Measurements from ENCODE around the gene CEP70. TPM values are rescaled to one million over a fixed set of nuclear protein-coding genes. Genes with fewer than 3 reads are reported as not detected.
"Not testable (repeated sequence)": the region's sequence is repeated elsewhere in the genome, so short reads cannot be mapped to it uniquely, and the experiment has no call there.

Gene CEP70
- total RNA-seq, 1 experiment from 2014 or later = 7.0 TPM

- not testable (repeated sequence) for DNase-seq, H3K27me3 ChIP-seq
These were observed 43.1 kb downstream of the CEP70 start for GRCh38 chr3:138550958-138551357.

GRCh38 chr3:138549179-138549977 is 44.7 kb downstream of the CEP70 start:
- DNase-seq = no peak
- Histone ChIP-seq H3K27me3 (no peaks in the 10 kb centered on the region), H3K4me3 (no peak overlapping the region), H3K36me3 (no peaks in the 10 kb centered on the region), H3K9me3 (peaks cover 16% of the 10 kb centered on the region)

More at GRCh38 chr3:138550958-138551357, 43.1 kb downstream of the CEP70 start:
- H3K36me3 ChIP-seq, H3K4me3 ChIP-seq: not testable (repeated sequence)
- H3K9me3 ChIP-seq = peaks cover 13% of the 10 kb centered on the region

GRCh38 chr3:138547342-138547975 is 46.6 kb downstream of the CEP70 start:
- Histone ChIP-seq H3K27me3 (no peaks in the 10 kb centered on the region), H3K9me3 (peaks cover 19% of the 10 kb centered on the region), H3K4me3 (no peak overlapping the region), H3K36me3 (no peaks in the 10 kb centered on the region)
- DNase-seq = no peak

GRCh38 chr3:138544546-138544945 is 49.5 kb downstream of the CEP70 start:
- no peak for DNase-seq

GRCh38 chr3:138542977-138543376 is 51.1 kb downstream of the CEP70 start:
- Histone ChIP-seq H3K36me3 (no peaks in the 10 kb centered on the region), H3K27me3 (no peaks in the 10 kb centered on the region), H3K9me3 (peaks cover 14% of the 10 kb centered on the region), H3K4me3 (no peak overlapping the region)
- DNase-seq = no peak

More at GRCh38 chr3:138544546-138544945, 49.5 kb downstream of the CEP70 start:
- H3K27me3 ChIP-seq = no peaks in the 10 kb centered on the region
- peaks cover 19% of the 10 kb centered on the region for H3K9me3 ChIP-seq
- H3K36me3 ChIP-seq = no peaks in the 10 kb centered on the region
- no peak overlapping the region for H3K4me3 ChIP-seq

- Histone ChIP-seq H3K27me3 (no peaks in the 10 kb centered on the region), H3K4me3 (no peak overlapping the region), H3K36me3 (no peaks in the 10 kb centered on the region), H3K9me3 (peaks cover 7% of the 10 kb centered on the region)
- no peak for DNase-seq
These were observed 54.7 kb downstream of the CEP70 start for GRCh38 chr3:138539352-138539751.

- DNase-seq, H3K4me3 ChIP-seq, H3K9me3 ChIP-seq, H3K27me3 ChIP-seq, H3K36me3 ChIP-seq: not testable (repeated sequence)
These were observed 72.6 kb downstream of the CEP70 start for GRCh38 chr3:138521445-138521844.

GRCh38 chr3:138513090-138513843 is 80.8 kb downstream of the CEP70 start:
- H3K27me3 ChIP-seq = no peaks in the 10 kb centered on the region
- H3K4me3 ChIP-seq = no peak overlapping the region
- DNase-seq = no peak
- peaks cover 3% of the 10 kb centered on the region; the same call in 1 of the 2 replicates for H3K9me3 ChIP-seq
- H3K36me3 ChIP-seq = no peaks in the 10 kb centered on the region

- Histone ChIP-seq H3K36me3 (no peaks in the 10 kb centered on the region), H3K9me3 (no peaks in the 10 kb centered on the region), H3K27me3 (no peaks in the 10 kb centered on the region), H3K4me3 (no peak overlapping the region)
- no peak for DNase-seq
These were observed 82.1 kb downstream of the CEP70 start for GRCh38 chr3:138511945-138512344.

- H3K27me3 ChIP-seq = no peaks in the 10 kb centered on the region
- no peak for DNase-seq
- H3K9me3 ChIP-seq = no peaks in the 10 kb centered on the region
- H3K4me3 ChIP-seq = no peak overlapping the region
- H3K36me3 ChIP-seq = no peaks in the 10 kb centered on the region
These were observed 84.5 kb downstream of the CEP70 start for GRCh38 chr3:138509586-138509985.

GRCh38 chr3:138507524-138507923 is 86.5 kb downstream of the CEP70 start:
- DNase-seq = no peak
- Histone ChIP-seq H3K27me3 (no peaks in the 10 kb centered on the region), H3K36me3 (no peaks in the 10 kb centered on the region), H3K4me3 (no peak overlapping the region), H3K9me3 (no peaks in the 10 kb centered on the region)

- H3K27me3 ChIP-seq = no peaks in the 10 kb centered on the region
- no peaks in the 10 kb centered on the region for H3K9me3 ChIP-seq
- H3K36me3 ChIP-seq = no peaks in the 10 kb centered on the region
- no peak for DNase-seq
- no peak overlapping the region for H3K4me3 ChIP-seq
These were observed 95.1 kb downstream of the CEP70 start for GRCh38 chr3:138498991-138499390.

- Histone ChIP-seq H3K4me3 (no peak overlapping the region), H3K27me3 (no peaks in the 10 kb centered on the region), H3K9me3 (no peaks in the 10 kb centered on the region), H3K36me3 (no peaks in the 10 kb centered on the region)
- no peak for DNase-seq
These were observed 96.2 kb downstream of the CEP70 start for GRCh38 chr3:138497851-138498250.

GRCh38 chr3:138497021-138497420 is 97.0 kb downstream of the CEP70 start:
- Histone ChIP-seq H3K4me3 (no peak overlapping the region), H3K27me3 (no peaks in the 10 kb centered on the region), H3K9me3 (no peaks in the 10 kb centered on the region), H3K36me3 (no peaks in the 10 kb centered on the region)
- DNase-seq = no peak

GRCh38 chr3:138496436-138496835 is 97.6 kb downstream of the CEP70 start:
- Histone ChIP-seq H3K36me3 (no peaks in the 10 kb centered on the region), H3K9me3 (peaks cover 1% of the 10 kb centered on the region; the same call in 1 of the 2 replicates), H3K4me3 (no peak overlapping the region), H3K27me3 (no peaks in the 10 kb centered on the region)
- DNase-seq = no peak

GRCh38 chr3:138495638-138496037 is 98.4 kb downstream of the CEP70 start:
- not testable (repeated sequence) for H3K36me3 ChIP-seq, H3K4me3 ChIP-seq, H3K9me3 ChIP-seq, H3K27me3 ChIP-seq, DNase-seq

- H3K36me3 ChIP-seq = no peaks in the 10 kb centered on the region
- peaks cover 9% of the 10 kb centered on the region for H3K9me3 ChIP-seq
- no peak overlapping the region for H3K4me3 ChIP-seq
- no peak for DNase-seq
- no peaks in the 10 kb centered on the region for H3K27me3 ChIP-seq
These were observed 99.5 kb downstream of the CEP70 start for GRCh38 chr3:138494607-138494929.

Measured in MG63 (cell line).